HepG2 (cell line): ENCODE measurements around the gene PACS2. TPM values are rescaled to one million over a fixed set of nuclear protein-coding genes. Genes with fewer than 3 reads are reported as not detected.

Experiments used
- ATAC-seq: fragments of 200-7000 bp; cut with Tn5 transposase; 3 replicates; pipeline ENCODE4 v1.9.1; 2020; ENCODE audit warnings: mild to moderate bottlenecking, moderate library complexity
- BruUV-seq: library from RNA; stranded (reverse); fragments of 400-500 nt; replicated peaks from 2 replicates; lab custom pipeline; 2021; lab: Mats Ljungman, UMichigan
- CTCF ChIA-PET: fragments of 300-600 bp; formaldehyde crosslinking; extraction: SDS; loops from one replicate; lab custom pipeline; 2021; ENCODE audit warnings: low total read pairs, inconsistent platforms, low intra/inter-chr PET ratio; lab: Yijun Ruan, JAX
- POLR2A ChIA-PET: fragments of 350-600 bp; sonication (Branson Sonifier 250); formaldehyde crosslinking; loops from one replicate; lab custom pipeline; 2020; ENCODE audit warnings: antibody characterized with exemption, inconsistent platforms; lab: Yijun Ruan, JAX
- DNase-seq: peaks from one replicate; pipeline ENCODE4 v3.0.0-alpha.2; 2015; ENCODE audit warnings: low spot score
- FAIRE-seq: peaks from 3 replicates; lab custom pipeline; 2011; peaks lifted over from hg19 to GRCh38; lab: Jason Lieb, UNC
- H2AFZ ChIP-seq: one replicate; pipeline ENCODE4 v1.6.1; 2011; ENCODE audit warnings: low read length, inconsistent platforms
- H3K27ac ChIP-seq: fragments of 300-600 bp; 3 replicates; pipeline ENCODE4 v1.8.0; 2011; ENCODE audit warnings: mixed run types, mild to moderate bottlenecking, mixed read lengths, low read length, inconsistent platforms; ENCODE audit not compliant: insufficient read depth; ENCODE audit errors: extremely low read length
- H3K27me3 ChIP-seq, 2 experiments: fragments of 200-600 bp in 1 of 2; 2 replicates in 1 of 2; 3 replicates in 1 of 2; pipeline versions ENCODE4 v1.6.0 to v1.8.0; 2011; ENCODE audit warnings: low read length in 2 of 2, mild to moderate bottlenecking in 2 of 2, moderate library complexity in 2 of 2, inconsistent platforms in 1 of 2; ENCODE audit not compliant: insufficient read depth in 2 of 2, control insufficient read depth in 1 of 2
- H3K36me3 ChIP-seq, 2 experiments: fragments of 200-600 bp in 1 of 2; replicated peaks in 1 of 2; 2 replicates in 1 of 2; 3 replicates in 1 of 2; pipeline versions ENCODE4 v1.5.1 to v1.8.0; 2011; ENCODE audit warnings: low read length in 2 of 2, inconsistent platforms in 1 of 2; ENCODE audit not compliant: insufficient read depth in 2 of 2, control insufficient read depth in 1 of 2
- H3K4me1 ChIP-seq: 2 replicates; pipeline ENCODE4 v1.5.1; 2012; ENCODE audit warnings: low read length, inconsistent platforms; ENCODE audit not compliant: insufficient read depth
- H3K4me2 ChIP-seq: 2 replicates; pipeline ENCODE4 v1.6.0; 2011; ENCODE audit warnings: low read depth, low read length, inconsistent platforms
- H3K4me3 ChIP-seq, 3 experiments: fragments of 200-600 bp in 1 of 3; sonication (generic), shearing (Covaris generic) in 1 of 3; replicated peaks in 1 of 3; 2 replicates each; pipeline ENCODE4 v1.5.1; 2011 to 2016; ENCODE audit warnings: low read length in 3 of 3, inconsistent platforms in 2 of 3, low read depth in 2 of 3, mild to moderate bottlenecking in 2 of 3, control low read depth in 1 of 3, mixed read lengths in 1 of 3; ENCODE audit not compliant: insufficient read depth in 1 of 3
- H3K79me2 ChIP-seq: one replicate; pipeline ENCODE4 v1.6.1; 2011; ENCODE audit warnings: low read length, inconsistent platforms; ENCODE audit not compliant: insufficient read depth
- H3K9ac ChIP-seq: 2 replicates; pipeline ENCODE4 v1.6.0; 2011; ENCODE audit warnings: mild to moderate bottlenecking, low read depth, low read length, inconsistent platforms; ENCODE audit not compliant: insufficient read depth
- H3K9me3 ChIP-seq: 2 replicates; pipeline ENCODE4 v1.5.1; 2012; ENCODE audit warnings: mild to moderate bottlenecking, low read length
- H4K20me1 ChIP-seq: 2 replicates; pipeline ENCODE4 v1.6.0; 2011; ENCODE audit warnings: inconsistent platforms, mild to moderate bottlenecking, low read length, moderate library complexity; ENCODE audit not compliant: insufficient read depth
- PHF5A ChIP-seq: IDR thresholded peaks from one replicate; pipeline ENCODE4 v1.6.1; 2018; ENCODE audit warnings: low read depth, missing genetic modification reagents; ENCODE audit not compliant: unreplicated experiment
- ZBTB21 ChIP-seq: sonication (generic); formaldehyde crosslinking; IDR thresholded peaks from 2 replicates; pipeline ENCODE4 v1.4.0; 2020; ENCODE audit warnings: missing genetic modification reagents
- ZBTB8A ChIP-seq: sonication (generic); formaldehyde crosslinking; IDR thresholded peaks from 2 replicates; pipeline ENCODE4 v1.4.0; 2020; ENCODE audit warnings: mild to moderate bottlenecking, low read depth, missing genetic modification reagents, borderline replicate concordance
- ZNF33A ChIP-seq: sonication (generic); formaldehyde crosslinking; IDR thresholded peaks from 2 replicates; pipeline ENCODE4 v1.5.1; 2020; ENCODE audit warnings: missing genetic modification reagents, mild to moderate bottlenecking, moderate library complexity, borderline replicate concordance
- ZNF678 ChIP-seq: sonication (generic); formaldehyde crosslinking; IDR thresholded peaks from 2 replicates; pipeline ENCODE4 v1.4.0; 2020; ENCODE audit warnings: mild to moderate bottlenecking, missing genetic modification reagents
- ZNF691 ChIP-seq: sonication (generic); formaldehyde crosslinking; IDR thresholded peaks from 2 replicates; pipeline ENCODE4 v1.4.0; 2020; ENCODE audit warnings: missing genetic modification reagents, low read depth, mild to moderate bottlenecking, borderline replicate concordance
- ZNF740 ChIP-seq: sonication (generic); formaldehyde crosslinking; IDR thresholded peaks from 2 replicates; pipeline ENCODE4 v1.4.0; 2020; ENCODE audit warnings: missing genetic modification reagents
- ZZZ3 ChIP-seq: sonication (generic); formaldehyde crosslinking; IDR thresholded peaks from 2 replicates; pipeline ENCODE4 v1.4.0; 2020; ENCODE audit warnings: missing genetic modification reagents, mild to moderate bottlenecking, borderline replicate concordance
- WGBS: methylation state at CpG from one replicate; pipeline ENCODE4 v1.1.6; 2017; ENCODE audit warnings: low lambda C conversion rate; 5-methylcytosine and 5-hydroxymethylcytosine counted together
- in situ Hi-C: cut with HindIII; loops from 2 replicates; pipeline ENCODE4 v1.10.0; 2017; ENCODE audit warnings: low pct_unique_long_range_greater_than_20kb; ENCODE audit not compliant: extremely low pct_ligation_motif_present
- intact Hi-C: fragments of 100-400 bp; cut with micrococcal nuclease; formaldehyde crosslinking; loops from one replicate; pipeline ENCODE4 v1.10.0; 2022; ENCODE audit not compliant: unreplicated experiment
- polyA plus RNA-seq, 8 experiments: library from polyadenylated mRNA; depleted of rRNA in 3 of 8; stranded (reverse) in 7 of 8; unstranded in 1 of 8; fragments of >200 nt; fragmentation: Illumina TruSeq in 4 of 8; extraction: Trizol in 4 of 8; gene quantifications; 2 replicates each; pipeline versions ENCODE4 v1.2.1 to v1.2.3, GENCODE V29; 2011 to 2016; ENCODE audit warnings: low read depth in 4 of 8, missing spikeins in 1 of 8, mixed read lengths in 1 of 8; ENCODE audit not compliant: insufficient read depth in 1 of 8
- total RNA-seq, 5 experiments: library from RNA; depleted of rRNA; stranded (reverse); fragments of >200 nt; fragmentation: Illumina TruSeq; extraction: Trizol; gene quantifications; 2 replicates each; pipeline ENCODE4 v1.2.3, GENCODE V29; 2016; ENCODE audit warnings: low read depth in 1 of 5
- TF ChIP-seq, protein P1 (sequence below): sonication (generic); formaldehyde crosslinking; IDR thresholded peaks from 2 replicates; pipeline ENCODE4 v1.5.1; 2020; ENCODE audit warnings: mild to moderate bottlenecking, missing genetic modification reagents, moderate library complexity
- TF ChIP-seq, protein P2 (sequence below), 2 experiments: sonication (generic) in 1 of 2; formaldehyde crosslinking in 1 of 2; IDR thresholded peaks; 2 replicates each; pipeline versions ENCODE4 v1.4.0 to v1.6.1; 2018 to 2020; ENCODE audit warnings: missing genetic modification reagents in 2 of 2, borderline replicate concordance in 1 of 2, low read depth in 1 of 2, mild to moderate bottlenecking in 1 of 2, missing biosample characterization in 1 of 2

PACS2 gene
- total and polyA plus RNA-seq, 2 of the 13 experiments (the other 11 are each of a cell fraction or from before 2014, with no cell fraction given), result 23.6 to 27.6 TPM

GRCh38 chr14:105346876-105347586, 32.5 kb downstream of the PACS2 start:
- no peak for ATAC-seq
- no peak for DNase-seq
- Histone ChIP-seq H3K4me2 (no peak overlapping the region), H3K27ac (no peak overlapping the region), H3K36me3 (no peaks in the 10 kb centered on the region), H3K9ac (no peak overlapping the region), H3K27me3 (no peaks in the 10 kb centered on the region), H4K20me1 (0 out of 2 replicates have a peak, but pooled peaks cover 8% of the 10 kb centered on the region), H3K4me1 (peaks cover 30% of the 10 kb centered on the region), H2AFZ (no peak overlapping the region), H3K9me3 (no peaks in the 10 kb centered on the region), H3K4me3 (no peak overlapping the region), H3K79me2 (peaks cover 2% of the 10 kb centered on the region)
- BruUV-seq, result no TSS peak
- no peak for FAIRE-seq
- TF ChIP-seq ZNF33A (no peak), PHF5A (CRISPR knock-in tag) (no peak), ZBTB21 (no peak), ZNF740 (CRISPR knock-in tag) (no peak), ZBTB8A (CRISPR knock-in tag) (no peak), ZNF678 (no peak), ZZZ3 (no peak), ZNF691 (CRISPR knock-in tag) (no peak)
- TF ChIP-seq, protein P1, sequence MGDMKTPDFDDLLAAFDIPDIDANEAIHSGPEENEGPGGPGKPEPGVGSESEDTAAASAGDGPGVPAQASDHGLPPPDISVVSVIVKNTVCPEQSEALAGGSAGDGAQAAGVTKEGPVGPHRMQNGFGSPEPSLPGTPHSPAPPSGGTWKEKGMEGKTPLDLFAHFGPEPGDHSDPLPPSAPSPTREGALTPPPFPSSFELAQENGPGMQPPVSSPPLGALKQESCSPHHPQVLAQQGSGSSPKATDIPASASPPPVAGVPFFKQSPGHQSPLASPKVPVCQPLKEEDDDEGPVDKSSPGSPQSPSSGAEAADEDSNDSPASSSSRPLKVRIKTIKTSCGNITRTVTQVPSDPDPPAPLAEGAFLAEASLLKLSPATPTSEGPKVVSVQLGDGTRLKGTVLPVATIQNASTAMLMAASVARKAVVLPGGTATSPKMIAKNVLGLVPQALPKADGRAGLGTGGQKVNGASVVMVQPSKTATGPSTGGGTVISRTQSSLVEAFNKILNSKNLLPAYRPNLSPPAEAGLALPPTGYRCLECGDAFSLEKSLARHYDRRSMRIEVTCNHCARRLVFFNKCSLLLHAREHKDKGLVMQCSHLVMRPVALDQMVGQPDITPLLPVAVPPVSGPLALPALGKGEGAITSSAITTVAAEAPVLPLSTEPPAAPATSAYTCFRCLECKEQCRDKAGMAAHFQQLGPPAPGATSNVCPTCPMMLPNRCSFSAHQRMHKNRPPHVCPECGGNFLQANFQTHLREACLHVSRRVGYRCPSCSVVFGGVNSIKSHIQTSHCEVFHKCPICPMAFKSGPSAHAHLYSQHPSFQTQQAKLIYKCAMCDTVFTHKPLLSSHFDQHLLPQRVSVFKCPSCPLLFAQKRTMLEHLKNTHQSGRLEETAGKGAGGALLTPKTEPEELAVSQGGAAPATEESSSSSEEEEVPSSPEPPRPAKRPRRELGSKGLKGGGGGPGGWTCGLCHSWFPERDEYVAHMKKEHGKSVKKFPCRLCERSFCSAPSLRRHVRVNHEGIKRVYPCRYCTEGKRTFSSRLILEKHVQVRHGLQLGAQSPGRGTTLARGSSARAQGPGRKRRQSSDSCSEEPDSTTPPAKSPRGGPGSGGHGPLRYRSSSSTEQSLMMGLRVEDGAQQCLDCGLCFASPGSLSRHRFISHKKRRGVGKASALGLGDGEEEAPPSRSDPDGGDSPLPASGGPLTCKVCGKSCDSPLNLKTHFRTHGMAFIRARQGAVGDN (CRISPR knock-in tag), result no peak
- TF ChIP-seq, protein P2, sequence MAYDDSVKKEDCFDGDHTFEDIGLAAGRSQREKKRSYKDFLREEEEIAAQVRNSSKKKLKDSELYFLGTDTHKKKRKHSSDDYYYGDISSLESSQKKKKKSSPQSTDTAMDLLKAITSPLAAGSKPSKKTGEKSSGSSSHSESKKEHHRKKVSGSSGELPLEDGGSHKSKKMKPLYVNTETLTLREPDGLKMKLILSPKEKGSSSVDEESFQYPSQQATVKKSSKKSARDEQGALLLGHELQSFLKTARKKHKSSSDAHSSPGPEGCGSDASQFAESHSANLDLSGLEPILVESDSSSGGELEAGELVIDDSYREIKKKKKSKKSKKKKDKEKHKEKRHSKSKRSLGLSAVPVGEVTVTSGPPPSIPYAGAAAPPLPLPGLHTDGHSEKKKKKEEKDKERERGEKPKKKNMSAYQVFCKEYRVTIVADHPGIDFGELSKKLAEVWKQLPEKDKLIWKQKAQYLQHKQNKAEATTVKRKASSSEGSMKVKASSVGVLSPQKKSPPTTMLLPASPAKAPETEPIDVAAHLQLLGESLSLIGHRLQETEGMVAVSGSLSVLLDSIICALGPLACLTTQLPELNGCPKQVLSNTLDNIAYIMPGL (CRISPR knock-in tag; IDR thresholded peaks at IDR 0.05; ENCODE audit: borderline replicate concordance in 1 of 2, low read depth in 1 of 2), result no peak
- intact Hi-C loops (no loop called here), in situ Hi-C loops (no loop called here)
- whole genome bisulfite sequencing, result 96% methylated on average over 10 of the region's 18 CpGs
- ChIA-PET CTCF (no interaction called here), POLR2A (no interaction called here)
